PFSK-1 (cell line): ENCODE results near the gene CARD19.

ENCODE experiments used
- FOXP2 ChIP-seq: optimal IDR thresholded peaks from 2 replicates; pipeline ENCODE3; 2011; ENCODE audit warnings: borderline replicate concordance, control low read depth, inconsistent platforms; ENCODE audit not compliant: insufficient read depth; ENCODE audit errors: extremely low read length, extremely low read depth
- POLR2AphosphoS5 ChIP-seq: IDR thresholded peaks from 2 replicates; pipeline ENCODE4 v1.6.1; 2012; ENCODE audit warnings: low read depth, mild to moderate bottlenecking, control low read depth, low read length, moderate library complexity
- SIN3A ChIP-seq: IDR thresholded peaks from 2 replicates; pipeline ENCODE4 v1.6.1; 2012; ENCODE audit warnings: mild to moderate bottlenecking, low read length, moderate library complexity, borderline replicate concordance; ENCODE audit not compliant: insufficient read depth
- TAF1 ChIP-seq: IDR thresholded peaks from 2 replicates; pipeline ENCODE4 v1.6.1; 2012; ENCODE audit warnings: low read length, control low read depth, borderline replicate concordance; ENCODE audit not compliant: insufficient read depth
- TF ChIP-seq, protein P1 (sequence below), 2 experiments: IDR thresholded peaks; 2 replicates each; pipeline versions ENCODE4 v1.6.1 to v1.8.0; 2011 to 2012; ENCODE audit warnings: low read depth in 2 of 2, low read length in 2 of 2, control low read depth in 1 of 2, inconsistent platforms in 1 of 2, mild to moderate bottlenecking in 1 of 2, moderate library complexity in 1 of 2; ENCODE audit not compliant: insufficient read depth in 1 of 2

Gene CARD19

DNA sequence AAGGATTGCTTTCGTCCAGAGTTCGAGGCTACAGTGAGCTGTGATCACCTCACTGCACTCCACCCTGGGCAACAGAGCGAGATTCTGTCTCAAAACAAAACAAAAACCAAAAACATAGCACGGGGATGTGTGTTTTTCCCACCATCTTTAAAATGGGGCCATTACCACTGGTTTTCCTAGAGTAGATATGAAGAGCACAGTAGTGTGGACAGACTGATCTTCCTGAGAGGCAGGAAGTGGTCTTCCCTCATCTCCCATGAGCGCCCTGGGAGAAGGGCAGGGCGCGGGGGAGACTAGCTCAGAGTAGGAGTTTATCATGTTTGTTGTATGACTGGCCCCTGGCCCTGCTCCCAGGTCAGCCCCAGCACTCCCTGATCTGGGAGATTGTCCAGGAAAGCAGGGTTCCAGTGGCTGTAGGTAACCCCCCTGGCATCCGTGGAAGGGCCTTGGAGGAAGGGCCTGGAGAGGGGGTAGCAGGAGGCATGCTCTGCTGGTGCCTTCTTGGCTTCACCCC is 35.2 kb upstream of the CARD19 start:
- TF ChIP-seq FOXP2 (no peak), SIN3A (no peak), TAF1 (no peak), POLR2AphosphoS5 (no peak)
- TF ChIP-seq, protein P1, sequence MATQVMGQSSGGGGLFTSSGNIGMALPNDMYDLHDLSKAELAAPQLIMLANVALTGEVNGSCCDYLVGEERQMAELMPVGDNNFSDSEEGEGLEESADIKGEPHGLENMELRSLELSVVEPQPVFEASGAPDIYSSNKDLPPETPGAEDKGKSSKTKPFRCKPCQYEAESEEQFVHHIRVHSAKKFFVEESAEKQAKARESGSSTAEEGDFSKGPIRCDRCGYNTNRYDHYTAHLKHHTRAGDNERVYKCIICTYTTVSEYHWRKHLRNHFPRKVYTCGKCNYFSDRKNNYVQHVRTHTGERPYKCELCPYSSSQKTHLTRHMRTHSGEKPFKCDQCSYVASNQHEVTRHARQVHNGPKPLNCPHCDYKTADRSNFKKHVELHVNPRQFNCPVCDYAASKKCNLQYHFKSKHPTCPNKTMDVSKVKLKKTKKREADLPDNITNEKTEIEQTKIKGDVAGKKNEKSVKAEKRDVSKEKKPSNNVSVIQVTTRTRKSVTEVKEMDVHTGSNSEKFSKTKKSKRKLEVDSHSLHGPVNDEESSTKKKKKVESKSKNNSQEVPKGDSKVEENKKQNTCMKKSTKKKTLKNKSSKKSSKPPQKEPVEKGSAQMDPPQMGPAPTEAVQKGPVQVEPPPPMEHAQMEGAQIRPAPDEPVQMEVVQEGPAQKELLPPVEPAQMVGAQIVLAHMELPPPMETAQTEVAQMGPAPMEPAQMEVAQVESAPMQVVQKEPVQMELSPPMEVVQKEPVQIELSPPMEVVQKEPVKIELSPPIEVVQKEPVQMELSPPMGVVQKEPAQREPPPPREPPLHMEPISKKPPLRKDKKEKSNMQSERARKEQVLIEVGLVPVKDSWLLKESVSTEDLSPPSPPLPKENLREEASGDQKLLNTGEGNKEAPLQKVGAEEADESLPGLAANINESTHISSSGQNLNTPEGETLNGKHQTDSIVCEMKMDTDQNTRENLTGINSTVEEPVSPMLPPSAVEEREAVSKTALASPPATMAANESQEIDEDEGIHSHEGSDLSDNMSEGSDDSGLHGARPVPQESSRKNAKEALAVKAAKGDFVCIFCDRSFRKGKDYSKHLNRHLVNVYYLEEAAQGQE (IDR thresholded peaks at IDR 0.05; ENCODE audit: insufficient read depth in 1 of 2, low read depth in 2 of 2, low read length in 2 of 2) = no peak

DNA sequence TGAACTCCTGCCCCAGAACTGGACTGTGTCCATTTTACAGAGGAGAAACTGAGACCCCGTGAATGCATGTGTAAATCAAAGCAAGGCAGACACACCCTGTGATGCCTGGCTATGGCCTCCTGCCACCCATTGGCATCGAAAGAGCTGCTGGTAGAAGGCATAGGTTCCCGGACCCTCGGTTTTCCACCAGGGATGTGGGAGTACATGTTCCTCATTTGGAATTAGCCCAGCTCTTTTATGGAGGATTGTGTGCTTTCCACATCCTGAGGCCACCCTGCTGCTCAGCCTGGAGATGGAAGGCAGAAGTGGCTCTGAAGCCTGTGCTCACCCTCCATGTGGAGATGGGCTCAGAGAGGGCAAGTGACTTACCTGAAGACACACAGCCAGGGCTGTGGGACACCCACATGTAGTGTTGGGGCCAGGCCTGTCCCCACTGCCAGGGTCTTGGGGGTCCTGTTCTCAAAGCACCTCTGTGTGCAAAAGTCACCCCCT is 34.7 kb upstream of the CARD19 start:
- TF ChIP-seq, protein P1 (IDR thresholded peaks at IDR 0.05; ENCODE audit: insufficient read depth in 1 of 2, low read depth in 2 of 2, low read length in 2 of 2) = no peak
- TF ChIP-seq FOXP2 (no peak), TAF1 (no peak), POLR2AphosphoS5 (no peak)

DNA sequence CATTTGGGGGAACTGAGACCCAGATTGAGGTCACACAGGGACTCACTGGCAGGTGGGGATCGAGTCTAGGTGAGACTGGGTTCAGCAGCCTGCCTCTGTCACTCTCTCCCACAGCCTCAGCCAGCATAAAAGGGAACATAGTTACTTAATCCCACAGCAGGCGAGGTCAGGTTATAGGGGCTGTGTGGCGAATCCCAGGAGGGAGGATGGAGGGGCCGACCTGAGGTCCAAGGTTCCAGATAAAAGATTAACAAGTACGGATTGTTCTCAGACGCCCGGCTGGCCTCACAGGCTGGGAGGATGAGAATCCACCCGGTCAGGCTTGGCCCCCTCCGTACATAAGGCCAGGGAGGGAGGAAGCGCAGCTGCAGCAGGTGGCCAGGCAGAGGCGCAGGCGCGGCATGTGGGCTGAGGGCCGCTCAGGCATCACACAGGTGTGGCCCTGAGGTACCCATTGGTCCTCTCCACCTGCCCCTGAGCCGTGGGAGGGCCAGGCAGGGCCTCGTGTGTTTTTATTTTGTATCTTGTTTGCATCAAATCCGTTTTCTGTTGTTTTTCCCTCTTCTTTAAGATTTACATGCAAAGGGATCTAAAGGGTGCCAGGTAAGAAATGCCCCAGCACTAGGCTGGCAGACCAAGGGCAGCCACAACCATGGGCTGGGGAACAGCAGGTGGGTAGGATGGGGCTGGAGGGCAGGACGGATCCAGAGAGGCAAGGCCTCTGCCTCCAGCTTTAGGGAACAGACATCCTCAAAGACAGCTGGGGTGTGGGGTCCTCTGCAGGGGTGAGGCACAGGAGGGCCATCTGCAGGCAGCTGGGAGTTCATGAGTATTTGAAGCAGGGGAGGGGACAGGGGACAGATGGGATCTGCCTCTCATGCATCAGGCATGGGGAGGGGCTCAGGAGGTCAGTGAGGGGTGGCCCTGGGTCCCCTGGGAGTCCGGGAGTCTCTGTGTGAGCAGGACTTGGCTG is 33.9 kb upstream of the CARD19 start:
- TF ChIP-seq, protein P1 (IDR thresholded peaks at IDR 0.05; ENCODE audit: insufficient read depth in 1 of 2, low read depth in 2 of 2, low read length in 2 of 2) = no peak
- no peak for TF ChIP-seq FOXP2
- TF ChIP-seq TAF1 = no peak
- no peak for TF ChIP-seq SIN3A

DNA sequence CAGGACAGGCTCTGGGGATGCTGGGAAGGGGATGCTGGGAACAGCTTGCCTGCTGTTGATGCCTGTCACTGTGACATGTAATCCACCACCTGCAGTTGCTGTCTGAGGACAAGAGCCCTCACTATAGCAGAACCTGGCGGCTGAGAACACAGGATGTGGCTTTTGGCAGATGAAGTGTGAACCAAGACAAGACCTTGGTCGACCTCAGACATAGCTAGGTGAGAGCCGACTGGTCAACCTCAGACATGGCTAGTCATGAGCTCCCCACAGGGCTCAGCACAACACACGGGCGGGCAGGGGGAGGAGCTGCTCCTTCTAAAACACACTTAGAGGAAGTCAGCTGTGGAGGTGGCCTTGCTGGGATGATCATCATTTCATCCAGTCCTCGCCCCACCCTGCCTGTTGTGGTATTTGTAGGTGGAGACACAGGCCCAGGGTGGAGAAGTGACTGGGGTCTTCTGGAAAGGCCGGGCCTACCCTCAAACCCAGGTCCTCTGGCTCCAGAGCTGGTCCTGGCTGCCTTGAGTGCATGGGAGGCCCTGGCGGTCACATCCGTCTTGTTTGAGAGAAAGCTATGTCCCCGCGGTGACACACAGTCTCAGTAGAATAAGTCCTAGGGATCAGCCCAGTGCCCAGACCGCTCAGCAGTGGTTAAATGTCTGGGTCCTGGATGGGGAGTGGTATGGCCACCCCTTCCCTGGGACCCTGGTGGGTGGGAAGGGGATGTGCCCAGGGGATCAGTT is 31.5 kb upstream of the CARD19 start:
- TF ChIP-seq FOXP2 = no peak
- TF ChIP-seq, protein P1 (IDR thresholded peaks at IDR 0.05; ENCODE audit: insufficient read depth in 1 of 2, low read depth in 2 of 2, low read length in 2 of 2) = no peak
- no peak for TF ChIP-seq POLR2AphosphoS5
- no peak for TF ChIP-seq SIN3A
- no peak for TF ChIP-seq TAF1
